HEK293 (cell line): Measurements from ENCODE around the gene LOXL1.

ENCODE experiments used
- CTCF ChIA-PET: fragments of 350-600 bp; formaldehyde crosslinking; extraction: SDS; loops from one replicate; lab custom pipeline; 2021; ENCODE audit warnings: antibody characterized with exemption; lab: Yijun Ruan, JAX
- POLR2A ChIA-PET: fragments of 300-600 bp; formaldehyde crosslinking; extraction: SDS; loops from one replicate; lab custom pipeline; 2020; ENCODE audit warnings: antibody characterized with exemption, inconsistent platforms; lab: Yijun Ruan, JAX
- H3K27ac ChIP-seq: fragments of 200-500 bp; sonication (Bioruptor generic); 2 replicates; pipeline ENCODE4 v1.5.1; 2014; ENCODE audit warnings: low read depth, low read length, control low read depth, inconsistent platforms; ENCODE audit errors: extremely low read depth
- H3K36me3 ChIP-seq, 2 experiments: fragments of 200-500 bp in 1 of 2; sonication (Bioruptor generic) in 1 of 2; 1 replicate in 1 of 2; 2 replicates in 1 of 2; pipeline ENCODE4 v1.5.1; 2014 to 2017; ENCODE audit warnings: inconsistent platforms in 2 of 2, low read length in 2 of 2; ENCODE audit not compliant: control insufficient read depth in 2 of 2, insufficient read depth in 1 of 2
- H3K4me1 ChIP-seq: fragments of 200-500 bp; sonication (Bioruptor generic); 2 replicates; pipeline ENCODE4 v1.5.1; 2014; ENCODE audit warnings: mild to moderate bottlenecking, low read length, inconsistent platforms; ENCODE audit not compliant: control insufficient read depth, insufficient read depth
- H3K4me3 ChIP-seq: 2 replicates; pipeline ENCODE4 v1.5.1; 2011; ENCODE audit warnings: low read depth, mild to moderate bottlenecking, control low read depth, low read length, moderate library complexity
- H3K9me3 ChIP-seq: fragments of 200-500 bp; sonication (Bioruptor generic); 2 replicates; pipeline ENCODE4 v1.5.1; 2014; ENCODE audit warnings: low read depth, low read length, inconsistent platforms; ENCODE audit not compliant: control insufficient read depth, insufficient read depth
- REPIN1 ChIP-seq: fragments of 450-650 bp; formaldehyde crosslinking; IDR thresholded peaks from 2 replicates; pipeline ENCODE4 v1.5.1; 2017; ENCODE audit warnings: missing biosample characterization, missing genetic modification characterization, low read depth
- SETDB1 ChIP-seq: IDR thresholded peaks from one replicate; pipeline ENCODE4 v1.6.1; 2017; ENCODE audit warnings: mild to moderate bottlenecking, low read length, moderate library complexity, mixed read lengths; ENCODE audit not compliant: insufficient read length
- SP7 ChIP-seq: fragments of 450-650 bp; formaldehyde crosslinking; IDR thresholded peaks from 2 replicates; pipeline ENCODE4 v1.5.1; 2016; ENCODE audit warnings: missing biosample characterization, missing genetic modification characterization
- ZNF140 ChIP-seq: fragments of 450-650 bp; formaldehyde crosslinking; IDR thresholded peaks from 2 replicates; pipeline ENCODE4 v1.5.1; 2016; ENCODE audit warnings: missing biosample characterization, missing genetic modification characterization
- ZNF19 ChIP-seq: fragments of 450-650 bp; formaldehyde crosslinking; IDR thresholded peaks from 2 replicates; pipeline ENCODE4; 2016; ENCODE audit warnings: missing biosample characterization, missing genetic modification characterization, low read depth
- ZNF2 ChIP-seq: fragments of 450-650 bp; formaldehyde crosslinking; IDR thresholded peaks from 2 replicates; pipeline ENCODE4 v1.5.1; 2016; ENCODE audit warnings: missing biosample characterization, missing genetic modification characterization
- ZNF292 ChIP-seq: fragments of 450-650 bp; formaldehyde crosslinking; IDR thresholded peaks from 2 replicates; pipeline ENCODE4 v1.5.1; 2016; ENCODE audit warnings: low read depth, missing biosample characterization, missing genetic modification characterization, borderline replicate concordance
- ZNF311 ChIP-seq: fragments of 450-650 bp; formaldehyde crosslinking; IDR thresholded peaks from 2 replicates; pipeline ENCODE4 v1.5.1; 2017; ENCODE audit warnings: missing biosample characterization, missing genetic modification characterization, borderline replicate concordance
- ZNF391 ChIP-seq: fragments of 450-650 bp; formaldehyde crosslinking; IDR thresholded peaks from 2 replicates; pipeline ENCODE4 v1.5.1; 2016; ENCODE audit warnings: low read depth, missing biosample characterization, missing genetic modification characterization, borderline replicate concordance
- ZNF404 ChIP-seq: fragments of 450-650 bp; formaldehyde crosslinking; IDR thresholded peaks from 2 replicates; pipeline ENCODE4 v1.5.1; 2017; ENCODE audit warnings: missing biosample characterization, missing genetic modification characterization
- ZNF473 ChIP-seq: fragments of 450-650 bp; formaldehyde crosslinking; IDR thresholded peaks from 2 replicates; pipeline ENCODE4 v1.5.1; 2017; ENCODE audit warnings: missing biosample characterization, missing genetic modification characterization
- ZNF48 ChIP-seq: fragments of 450-650 bp; formaldehyde crosslinking; IDR thresholded peaks from 2 replicates; pipeline ENCODE4 v1.5.1; 2016; ENCODE audit warnings: missing biosample characterization, missing genetic modification characterization
- ZNF501 ChIP-seq: fragments of 450-650 bp; formaldehyde crosslinking; IDR thresholded peaks from 2 replicates; pipeline ENCODE4 v1.5.1; 2016; ENCODE audit warnings: missing biosample characterization, missing genetic modification characterization
- ZNF571 ChIP-seq: fragments of 450-650 bp; formaldehyde crosslinking; IDR thresholded peaks from 2 replicates; pipeline ENCODE4 v1.5.0; 2017; ENCODE audit warnings: missing biosample characterization, missing genetic modification characterization
- ZNF585B ChIP-seq: fragments of 450-650 bp; formaldehyde crosslinking; IDR thresholded peaks from 2 replicates; pipeline ENCODE4 v1.5.1; 2016; ENCODE audit warnings: missing biosample characterization, missing genetic modification characterization
- ZNF768 ChIP-seq: fragments of 450-650 bp; formaldehyde crosslinking; IDR thresholded peaks from 2 replicates; pipeline ENCODE4 v1.5.1; 2018; ENCODE audit warnings: missing biosample characterization, mild to moderate bottlenecking, missing genetic modification characterization
- TF ChIP-seq, protein P1 (sequence below): fragments of 450-650 bp; formaldehyde crosslinking; IDR thresholded peaks from 2 replicates; pipeline ENCODE4; 2016; ENCODE audit warnings: missing biosample characterization, missing genetic modification characterization
- TF ChIP-seq, protein P2 (sequence below): fragments of 450-650 bp; formaldehyde crosslinking; IDR thresholded peaks from 2 replicates; pipeline ENCODE4 v1.5.1; 2016; ENCODE audit warnings: missing biosample characterization, missing genetic modification characterization
- TF ChIP-seq, protein P3 (sequence below): fragments of 450-650 bp; formaldehyde crosslinking; IDR thresholded peaks from 2 replicates; pipeline ENCODE4 v1.5.1; 2016; ENCODE audit warnings: missing biosample characterization, missing genetic modification characterization, borderline replicate concordance

LOXL1 gene

GRCh38 chr15:73997986-73998385 is 71.7 kb downstream of the LOXL1 start:
- no peak for TF ChIP-seq ZNF768
- TF ChIP-seq SP7 (tag by site-specific recombination) = no peak
- TF ChIP-seq ZNF585B (tag by site-specific recombination) = no peak
- TF ChIP-seq, protein P1, sequence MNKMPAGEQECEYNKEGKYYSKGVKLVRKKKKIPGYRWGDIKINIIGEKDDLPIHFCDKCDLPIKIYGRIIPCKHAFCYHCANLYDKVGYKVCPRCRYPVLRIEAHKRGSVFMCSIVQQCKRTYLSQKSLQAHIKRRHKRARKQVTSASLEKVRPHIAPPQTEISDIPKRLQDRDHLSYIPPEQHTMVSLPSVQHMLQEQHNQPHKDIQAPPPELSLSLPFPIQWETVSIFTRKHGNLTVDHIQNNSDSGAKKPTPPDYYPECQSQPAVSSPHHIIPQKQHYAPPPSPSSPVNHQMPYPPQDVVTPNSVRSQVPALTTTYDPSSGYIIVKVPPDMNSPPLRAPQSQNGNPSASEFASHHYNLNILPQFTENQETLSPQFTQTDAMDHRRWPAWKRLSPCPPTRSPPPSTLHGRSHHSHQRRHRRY = no peak
- no peak for TF ChIP-seq SETDB1
- no peak for TF ChIP-seq ZNF140 (tag by site-specific recombination)
- TF ChIP-seq ZNF2 (tag by site-specific recombination) = no peak
- TF ChIP-seq, protein P2, sequence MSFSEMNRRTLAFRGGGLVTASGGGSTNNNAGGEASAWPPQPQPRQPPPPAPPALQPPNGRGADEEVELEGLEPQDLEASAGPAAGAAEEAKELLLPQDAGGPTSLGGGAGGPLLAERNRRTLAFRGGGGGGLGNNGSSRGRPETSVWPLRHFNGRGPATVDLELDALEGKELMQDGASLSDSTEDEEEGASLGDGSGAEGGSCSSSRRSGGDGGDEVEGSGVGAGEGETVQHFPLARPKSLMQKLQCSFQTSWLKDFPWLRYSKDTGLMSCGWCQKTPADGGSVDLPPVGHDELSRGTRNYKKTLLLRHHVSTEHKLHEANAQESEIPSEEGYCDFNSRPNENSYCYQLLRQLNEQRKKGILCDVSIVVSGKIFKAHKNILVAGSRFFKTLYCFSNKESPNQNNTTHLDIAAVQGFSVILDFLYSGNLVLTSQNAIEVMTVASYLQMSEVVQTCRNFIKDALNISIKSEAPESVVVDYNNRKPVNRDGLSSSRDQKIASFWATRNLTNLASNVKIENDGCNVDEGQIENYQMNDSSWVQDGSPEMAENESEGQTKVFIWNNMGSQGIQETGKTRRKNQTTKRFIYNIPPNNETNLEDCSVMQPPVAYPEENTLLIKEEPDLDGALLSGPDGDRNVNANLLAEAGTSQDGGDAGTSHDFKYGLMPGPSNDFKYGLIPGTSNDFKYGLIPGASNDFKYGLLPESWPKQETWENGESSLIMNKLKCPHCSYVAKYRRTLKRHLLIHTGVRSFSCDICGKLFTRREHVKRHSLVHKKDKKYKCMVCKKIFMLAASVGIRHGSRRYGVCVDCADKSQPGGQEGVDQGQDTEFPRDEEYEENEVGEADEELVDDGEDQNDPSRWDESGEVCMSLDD (tag by site-specific recombination) = no peak
- no peak for TF ChIP-seq ZNF391
- TF ChIP-seq ZNF19 = no peak
- TF ChIP-seq REPIN1 (tag by site-specific recombination) = no peak
- no peak for TF ChIP-seq ZNF404 (tag by site-specific recombination)
- TF ChIP-seq ZNF48 (tag by site-specific recombination) = no peak
- TF ChIP-seq ZNF311 (tag by site-specific recombination) = no peak
- TF ChIP-seq ZNF473 (tag by site-specific recombination) = no peak
- no peak for TF ChIP-seq ZNF571 (tag by site-specific recombination)
- TF ChIP-seq, protein P3, sequence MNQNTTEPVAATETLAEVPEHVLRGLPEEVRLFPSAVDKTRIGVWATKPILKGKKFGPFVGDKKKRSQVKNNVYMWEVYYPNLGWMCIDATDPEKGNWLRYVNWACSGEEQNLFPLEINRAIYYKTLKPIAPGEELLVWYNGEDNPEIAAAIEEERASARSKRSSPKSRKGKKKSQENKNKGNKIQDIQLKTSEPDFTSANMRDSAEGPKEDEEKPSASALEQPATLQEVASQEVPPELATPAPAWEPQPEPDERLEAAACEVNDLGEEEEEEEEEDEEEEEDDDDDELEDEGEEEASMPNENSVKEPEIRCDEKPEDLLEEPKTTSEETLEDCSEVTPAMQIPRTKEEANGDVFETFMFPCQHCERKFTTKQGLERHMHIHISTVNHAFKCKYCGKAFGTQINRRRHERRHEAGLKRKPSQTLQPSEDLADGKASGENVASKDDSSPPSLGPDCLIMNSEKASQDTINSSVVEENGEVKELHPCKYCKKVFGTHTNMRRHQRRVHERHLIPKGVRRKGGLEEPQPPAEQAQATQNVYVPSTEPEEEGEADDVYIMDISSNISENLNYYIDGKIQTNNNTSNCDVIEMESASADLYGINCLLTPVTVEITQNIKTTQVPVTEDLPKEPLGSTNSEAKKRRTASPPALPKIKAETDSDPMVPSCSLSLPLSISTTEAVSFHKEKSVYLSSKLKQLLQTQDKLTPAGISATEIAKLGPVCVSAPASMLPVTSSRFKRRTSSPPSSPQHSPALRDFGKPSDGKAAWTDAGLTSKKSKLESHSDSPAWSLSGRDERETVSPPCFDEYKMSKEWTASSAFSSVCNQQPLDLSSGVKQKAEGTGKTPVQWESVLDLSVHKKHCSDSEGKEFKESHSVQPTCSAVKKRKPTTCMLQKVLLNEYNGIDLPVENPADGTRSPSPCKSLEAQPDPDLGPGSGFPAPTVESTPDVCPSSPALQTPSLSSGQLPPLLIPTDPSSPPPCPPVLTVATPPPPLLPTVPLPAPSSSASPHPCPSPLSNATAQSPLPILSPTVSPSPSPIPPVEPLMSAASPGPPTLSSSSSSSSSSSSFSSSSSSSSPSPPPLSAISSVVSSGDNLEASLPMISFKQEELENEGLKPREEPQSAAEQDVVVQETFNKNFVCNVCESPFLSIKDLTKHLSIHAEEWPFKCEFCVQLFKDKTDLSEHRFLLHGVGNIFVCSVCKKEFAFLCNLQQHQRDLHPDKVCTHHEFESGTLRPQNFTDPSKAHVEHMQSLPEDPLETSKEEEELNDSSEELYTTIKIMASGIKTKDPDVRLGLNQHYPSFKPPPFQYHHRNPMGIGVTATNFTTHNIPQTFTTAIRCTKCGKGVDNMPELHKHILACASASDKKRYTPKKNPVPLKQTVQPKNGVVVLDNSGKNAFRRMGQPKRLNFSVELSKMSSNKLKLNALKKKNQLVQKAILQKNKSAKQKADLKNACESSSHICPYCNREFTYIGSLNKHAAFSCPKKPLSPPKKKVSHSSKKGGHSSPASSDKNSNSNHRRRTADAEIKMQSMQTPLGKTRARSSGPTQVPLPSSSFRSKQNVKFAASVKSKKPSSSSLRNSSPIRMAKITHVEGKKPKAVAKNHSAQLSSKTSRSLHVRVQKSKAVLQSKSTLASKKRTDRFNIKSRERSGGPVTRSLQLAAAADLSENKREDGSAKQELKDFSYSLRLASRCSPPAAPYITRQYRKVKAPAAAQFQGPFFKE (tag by site-specific recombination) = no peak
- TF ChIP-seq ZNF292 (tag by site-specific recombination) = no peak
- TF ChIP-seq ZNF501 (tag by site-specific recombination) = no peak
- ChIA-PET CTCF (interaction anchor here (0.7 kb wide), 1 partner anchor 25 kb away, joined by 3 read pairs; no protein-coding TSS in a partner anchor), POLR2A (no interaction called here)
- Histone ChIP-seq H3K36me3 (peaks cover 20 to 29% of the 10 kb centered on the region in 2 experiments), H3K27ac (no peak overlapping the region), H3K9me3 (no peaks in the 10 kb centered on the region), H3K4me1 (peaks cover 4% of the 10 kb centered on the region; the same call in 1 of the 2 replicates), H3K4me3 (no peak overlapping the region)
